Measurements from ENCODE around the gene RAI14.
A peak's percentile ranks its signal among the peaks of the same experiment; 100 is the strongest.
"Not testable (repeated sequence)": the region's sequence is repeated elsewhere in the genome, so short reads cannot be mapped to it uniquely, and the experiment has no call there.

RAI14 gene

DNA sequence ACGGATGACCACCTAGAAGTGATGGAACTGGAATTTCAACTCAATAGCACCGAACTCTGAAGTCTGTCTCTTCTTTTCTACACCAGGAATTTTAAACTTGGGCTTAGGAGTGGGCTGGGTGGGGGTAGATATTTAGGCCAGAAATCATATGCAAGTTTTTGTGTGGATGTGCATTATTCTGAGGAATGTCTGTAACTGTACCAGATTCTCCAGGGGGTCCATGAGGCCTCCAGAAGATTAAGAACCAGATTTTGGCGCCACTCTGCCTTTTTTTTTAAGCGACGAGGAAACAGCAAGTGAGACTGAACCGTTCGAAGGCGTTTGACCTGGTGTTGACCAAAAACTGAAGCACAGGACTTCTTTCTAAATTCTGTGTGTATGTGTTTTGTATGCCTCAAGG is 94.1 kb downstream of the RAI14 start:
- DNase-seq: no peak
- H3K27me3 ChIP-seq (replicated peaks): no peaks in the 10 kb centered on the region
- H3K27ac ChIP-seq: peak overlapping the region; percentile 26
- TF ChIP-seq, protein P1, sequence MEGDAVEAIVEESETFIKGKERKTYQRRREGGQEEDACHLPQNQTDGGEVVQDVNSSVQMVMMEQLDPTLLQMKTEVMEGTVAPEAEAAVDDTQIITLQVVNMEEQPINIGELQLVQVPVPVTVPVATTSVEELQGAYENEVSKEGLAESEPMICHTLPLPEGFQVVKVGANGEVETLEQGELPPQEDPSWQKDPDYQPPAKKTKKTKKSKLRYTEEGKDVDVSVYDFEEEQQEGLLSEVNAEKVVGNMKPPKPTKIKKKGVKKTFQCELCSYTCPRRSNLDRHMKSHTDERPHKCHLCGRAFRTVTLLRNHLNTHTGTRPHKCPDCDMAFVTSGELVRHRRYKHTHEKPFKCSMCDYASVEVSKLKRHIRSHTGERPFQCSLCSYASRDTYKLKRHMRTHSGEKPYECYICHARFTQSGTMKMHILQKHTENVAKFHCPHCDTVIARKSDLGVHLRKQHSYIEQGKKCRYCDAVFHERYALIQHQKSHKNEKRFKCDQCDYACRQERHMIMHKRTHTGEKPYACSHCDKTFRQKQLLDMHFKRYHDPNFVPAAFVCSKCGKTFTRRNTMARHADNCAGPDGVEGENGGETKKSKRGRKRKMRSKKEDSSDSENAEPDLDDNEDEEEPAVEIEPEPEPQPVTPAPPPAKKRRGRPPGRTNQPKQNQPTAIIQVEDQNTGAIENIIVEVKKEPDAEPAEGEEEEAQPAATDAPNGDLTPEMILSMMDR (IDR thresholded peaks at IDR 0.05; ENCODE audit: low read depth, low read length, missing control alignments): no peak
- in situ Hi-C loops (cut with HindIII; ENCODE audit: low pct_ligation_motif_present, low sequenced_read_pairs): no loop called here
- H3K36me3 ChIP-seq (replicated peaks): peaks cover 9% of the 10 kb centered on the region
- no peak overlapping the region for H3K4me3 ChIP-seq (ENCODE audit: low read depth, low read length)

GRCh38 chr5:34751807-34752736 is 95.9 kb downstream of the RAI14 start:
- H3K27ac ChIP-seq: no peak overlapping the region
- H3K36me3 ChIP-seq (replicated peaks): peaks cover 20% of the 10 kb centered on the region
- no peak for DNase-seq
- no peaks in the 10 kb centered on the region for H3K27me3 ChIP-seq (replicated peaks)
- TF ChIP-seq, protein P1 (IDR thresholded peaks at IDR 0.05; ENCODE audit: low read depth, low read length, missing control alignments): no peak
- H3K4me3 ChIP-seq (ENCODE audit: low read depth, low read length): no peak overlapping the region
- in situ Hi-C loops (cut with HindIII; ENCODE audit: low pct_ligation_motif_present, low sequenced_read_pairs): no loop called here

DNA sequence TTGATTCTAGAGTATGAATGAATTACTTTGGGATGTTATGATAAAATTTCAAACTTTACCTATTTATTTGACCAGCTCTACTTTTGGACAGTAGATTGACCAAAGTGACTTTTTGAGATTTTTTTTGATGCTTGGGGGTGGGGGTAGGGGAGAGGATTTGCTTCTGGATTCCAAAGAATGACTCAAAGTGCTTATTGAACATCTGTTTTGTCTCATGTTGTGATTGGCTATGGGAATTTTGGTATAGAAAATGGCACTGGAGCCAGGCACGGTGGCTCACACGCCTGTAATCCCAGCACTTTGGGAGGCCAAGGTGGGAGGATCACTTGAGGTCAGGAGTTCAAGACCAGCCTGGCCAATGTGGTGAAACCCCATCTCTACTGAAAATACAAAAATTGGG is 97.1 kb downstream of the RAI14 start:
- peaks cover 26% of the 10 kb centered on the region for H3K36me3 ChIP-seq (replicated peaks)
- H3K4me3 ChIP-seq (ENCODE audit: low read depth, low read length); DNase-seq; in situ Hi-C loops (cut with HindIII; ENCODE audit: low pct_ligation_motif_present, low sequenced_read_pairs); H3K27me3 ChIP-seq (replicated peaks); H3K27ac ChIP-seq: not testable (repeated sequence)

GRCh38 chr5:34755926-34756325 is 99.8 kb downstream of the RAI14 start:
- TF ChIP-seq, protein P1 (IDR thresholded peaks at IDR 0.05; ENCODE audit: low read depth, low read length, missing control alignments): no peak
- H3K36me3 ChIP-seq (replicated peaks): peaks cover 49% of the 10 kb centered on the region
- no peak overlapping the region for H3K27ac ChIP-seq
- in situ Hi-C loops (cut with HindIII; ENCODE audit: low pct_ligation_motif_present, low sequenced_read_pairs): no loop called here
- no peaks in the 10 kb centered on the region for H3K27me3 ChIP-seq (replicated peaks)
- H3K4me3 ChIP-seq (ENCODE audit: low read depth, low read length): no peak overlapping the region
- no peak for DNase-seq

- Histone ChIP-seq H3K27ac (peak overlapping the region; percentile 37), H3K36me3 (replicated peaks) (peaks cover 56% of the 10 kb centered on the region), H3K4me3 (ENCODE audit: low read depth, low read length) (no peak overlapping the region), H3K27me3 (replicated peaks) (no peaks in the 10 kb centered on the region)
- in situ Hi-C loops (cut with HindIII; ENCODE audit: low pct_ligation_motif_present, low sequenced_read_pairs): no loop called here
- no peak for DNase-seq
- TF ChIP-seq, protein P1 (IDR thresholded peaks at IDR 0.05; ENCODE audit: low read depth, low read length, missing control alignments): no peak
These were observed 100.9 kb downstream of the RAI14 start for GRCh38 chr5:34756781-34757624.

DNA sequence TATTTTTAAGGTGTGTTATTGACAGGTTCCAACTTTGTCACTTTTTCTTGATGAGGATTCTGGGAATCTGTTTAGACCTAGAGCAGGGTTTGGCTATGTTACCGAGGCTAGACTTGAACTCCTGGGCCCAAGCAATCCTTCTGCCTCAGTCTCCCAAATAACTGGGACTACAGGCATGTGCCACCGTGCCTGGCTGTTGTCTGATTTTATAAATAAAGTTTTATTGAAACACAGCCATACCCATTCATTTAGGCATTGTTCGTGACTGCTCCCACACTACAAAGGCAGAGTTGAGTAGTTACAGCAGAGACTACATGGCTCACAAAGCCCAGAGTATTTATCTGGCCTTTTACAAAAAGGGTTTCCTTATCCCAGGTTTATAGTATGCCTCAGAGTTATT is 102.4 kb downstream of the RAI14 start:
- DNase-seq: no peak
- in situ Hi-C loops (cut with HindIII; ENCODE audit: low pct_ligation_motif_present, low sequenced_read_pairs): no loop called here
- H3K27me3 ChIP-seq (replicated peaks): no peaks in the 10 kb centered on the region
- TF ChIP-seq, protein P1 (IDR thresholded peaks at IDR 0.05; ENCODE audit: low read depth, low read length, missing control alignments): no peak
- peaks cover 59% of the 10 kb centered on the region for H3K36me3 ChIP-seq (replicated peaks)
- no peak overlapping the region for H3K4me3 ChIP-seq (ENCODE audit: low read depth, low read length)
- H3K27ac ChIP-seq: no peak overlapping the region

DNA sequence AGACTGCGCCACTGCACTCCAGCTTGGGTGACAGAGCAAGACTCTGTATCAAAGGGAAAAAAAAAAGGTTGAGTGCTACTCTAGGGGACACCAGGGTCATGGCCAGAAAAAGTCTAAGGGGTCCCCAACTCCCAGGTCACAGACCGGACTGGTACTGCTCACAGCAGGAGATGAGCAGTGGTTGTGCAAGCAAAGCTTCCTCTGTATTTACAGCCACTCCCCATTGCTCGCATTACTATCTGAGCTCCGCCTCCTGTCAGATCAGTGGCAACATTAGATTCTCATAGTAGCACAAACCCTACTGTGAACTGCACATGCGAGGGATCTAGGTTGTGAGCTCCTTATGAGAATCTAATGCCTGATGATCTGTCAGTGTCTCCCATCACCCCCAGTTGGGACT is 103.1 kb downstream of the RAI14 start:
- H3K36me3 ChIP-seq (replicated peaks): peaks cover 66% of the 10 kb centered on the region
- H3K27ac ChIP-seq; H3K27me3 ChIP-seq (replicated peaks); H3K4me3 ChIP-seq (ENCODE audit: low read depth, low read length); in situ Hi-C loops (cut with HindIII; ENCODE audit: low pct_ligation_motif_present, low sequenced_read_pairs); DNase-seq: not testable (repeated sequence)
